AG09309 (cell line): ENCODE results near the gene TUBA3E.
"Not testable (repeated sequence)": the region's sequence is repeated elsewhere in the genome, so short reads cannot be mapped to it uniquely, and the experiment has no call there.

Experiments used
- DNase-seq: peaks from one replicate; pipeline ENCODE4 v3.0.0-alpha.2; 2010; ENCODE audit warnings: low read depth
- H3K4me3 ChIP-seq: 2 replicates; pipeline ENCODE4 v1.5.1; 2011; ENCODE audit warnings: mild to moderate bottlenecking, low read depth, low read length, moderate library complexity; ENCODE audit not compliant: control insufficient read depth
- TF ChIP-seq, protein P1 (sequence below): IDR thresholded peaks from 2 replicates; pipeline ENCODE4 v1.5.1; 2011; ENCODE audit warnings: mild to moderate bottlenecking, low read depth, low read length, inconsistent platforms; ENCODE audit not compliant: insufficient read depth, control insufficient read depth; ENCODE audit errors: missing control alignments

Gene TUBA3E

DNA sequence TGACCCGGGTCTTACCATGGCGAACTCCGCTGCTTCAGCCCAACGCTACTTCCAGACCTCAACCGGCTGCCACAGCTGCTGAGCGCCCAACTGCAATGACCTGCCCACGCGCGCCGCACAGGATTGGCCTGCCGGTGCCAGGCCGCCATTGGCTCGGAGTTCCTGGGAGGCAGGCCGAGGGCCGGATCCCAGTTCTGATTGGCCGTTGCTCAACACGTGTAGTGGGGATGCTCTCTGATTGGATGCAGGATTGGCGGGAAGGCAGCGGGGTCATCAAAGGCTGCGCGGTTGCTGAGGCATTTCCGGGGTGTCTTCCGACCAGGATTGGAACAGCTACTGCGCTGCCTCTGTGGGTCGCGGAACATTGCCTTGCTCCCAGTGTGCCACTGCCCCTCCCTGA lies at the start of gene TUBA3E:
TSS of gene TUBA3E (minus strand) at position 97 of the 400 bp plus-strand sequence. CDS start at position 18, 79 bp downstream.
- TF ChIP-seq, protein P1, sequence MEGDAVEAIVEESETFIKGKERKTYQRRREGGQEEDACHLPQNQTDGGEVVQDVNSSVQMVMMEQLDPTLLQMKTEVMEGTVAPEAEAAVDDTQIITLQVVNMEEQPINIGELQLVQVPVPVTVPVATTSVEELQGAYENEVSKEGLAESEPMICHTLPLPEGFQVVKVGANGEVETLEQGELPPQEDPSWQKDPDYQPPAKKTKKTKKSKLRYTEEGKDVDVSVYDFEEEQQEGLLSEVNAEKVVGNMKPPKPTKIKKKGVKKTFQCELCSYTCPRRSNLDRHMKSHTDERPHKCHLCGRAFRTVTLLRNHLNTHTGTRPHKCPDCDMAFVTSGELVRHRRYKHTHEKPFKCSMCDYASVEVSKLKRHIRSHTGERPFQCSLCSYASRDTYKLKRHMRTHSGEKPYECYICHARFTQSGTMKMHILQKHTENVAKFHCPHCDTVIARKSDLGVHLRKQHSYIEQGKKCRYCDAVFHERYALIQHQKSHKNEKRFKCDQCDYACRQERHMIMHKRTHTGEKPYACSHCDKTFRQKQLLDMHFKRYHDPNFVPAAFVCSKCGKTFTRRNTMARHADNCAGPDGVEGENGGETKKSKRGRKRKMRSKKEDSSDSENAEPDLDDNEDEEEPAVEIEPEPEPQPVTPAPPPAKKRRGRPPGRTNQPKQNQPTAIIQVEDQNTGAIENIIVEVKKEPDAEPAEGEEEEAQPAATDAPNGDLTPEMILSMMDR: no peak
- H3K4me3 ChIP-seq: no peak within 1 kb of the TSS
- no peak for DNase-seq

- DNase-seq: no peak
- TF ChIP-seq, protein P1: no peak
- H3K4me3 ChIP-seq: no peak overlapping the region
Measured at GRCh38 chr2:130246430-130246829, 48.2 kb upstream of the TUBA3E start.

DNA sequence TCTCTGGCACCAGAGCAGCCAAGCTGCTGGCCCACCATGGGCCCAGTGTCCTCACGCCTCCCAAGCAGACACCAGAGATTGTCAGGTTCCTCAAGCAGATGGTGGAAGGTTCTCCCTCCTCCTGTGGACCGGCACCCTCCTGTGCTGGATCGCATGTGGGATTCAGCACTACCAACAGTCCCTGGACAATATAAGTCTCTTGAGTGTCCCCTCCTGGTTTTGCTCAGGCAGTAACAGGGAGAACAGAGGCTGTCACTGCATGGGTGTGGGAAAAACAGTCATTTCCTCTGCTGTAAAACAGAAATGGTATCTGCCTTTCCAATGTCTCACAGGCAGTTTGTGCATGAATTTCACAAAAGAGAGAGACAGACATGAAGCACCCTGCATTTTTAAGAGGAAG lies 47.7 kb upstream of the TUBA3E start:
- DNase-seq: no peak
- no peak overlapping the region for H3K4me3 ChIP-seq
- TF ChIP-seq, protein P1: no peak

GRCh38 chr2:130243359-130243758 lies 45.1 kb upstream of the TUBA3E start:
- TF ChIP-seq, protein P1: no peak
- no peak for DNase-seq
- H3K4me3 ChIP-seq: no peak overlapping the region

GRCh38 chr2:130241041-130241707 lies 42.9 kb upstream of the TUBA3E start:
- TF ChIP-seq, protein P1: no peak
- no peak for DNase-seq
- H3K4me3 ChIP-seq: no peak overlapping the region

GRCh38 chr2:130239581-130239980 lies 41.3 kb upstream of the TUBA3E start:
- not testable (repeated sequence) for DNase-seq, H3K4me3 ChIP-seq

DNA sequence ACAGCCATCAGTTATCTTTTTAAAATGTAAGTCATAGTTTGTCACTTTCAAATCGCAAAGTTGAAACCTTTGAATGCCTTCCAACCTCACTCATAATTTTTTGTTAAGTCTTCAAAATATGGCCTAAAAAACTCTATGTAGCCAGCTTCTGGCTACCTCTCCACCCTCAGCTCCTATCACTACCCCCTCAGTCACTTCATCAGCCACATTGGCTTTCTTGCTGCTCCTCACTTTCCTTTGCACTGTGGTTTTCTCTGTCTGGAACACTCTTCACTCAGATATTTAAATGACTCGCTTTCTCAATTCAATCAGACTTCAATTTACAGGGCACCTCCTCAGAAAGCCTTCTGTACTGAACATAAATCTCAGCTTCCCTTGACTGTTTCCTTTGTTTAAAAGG lies 34.8 kb upstream of the TUBA3E start:
- not testable (repeated sequence) for H3K4me3 ChIP-seq, DNase-seq

DNA sequence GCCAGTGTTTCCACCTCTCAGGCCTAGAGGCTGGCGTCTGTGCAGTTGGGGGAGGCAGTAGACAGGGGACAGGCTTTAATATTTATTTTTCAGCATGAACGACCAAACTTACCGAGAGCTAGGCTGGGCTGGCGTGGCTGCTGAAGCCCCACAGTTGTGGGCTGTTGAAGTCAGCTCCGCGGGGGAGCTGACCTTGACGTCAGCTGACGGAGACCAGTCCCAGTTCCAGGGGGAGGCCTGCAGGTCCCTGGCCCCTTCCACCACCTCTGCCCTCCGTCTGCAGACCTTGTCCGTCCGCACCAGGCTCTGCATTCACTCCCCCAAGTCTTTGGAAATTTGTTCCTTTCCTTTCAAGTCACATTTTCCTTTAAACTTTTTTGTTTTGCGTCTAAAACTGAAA lies 33.4 kb upstream of the TUBA3E start:
- TF ChIP-seq, protein P1: no peak
- no peak overlapping the region for H3K4me3 ChIP-seq
- no peak for DNase-seq

GRCh38 chr2:130230907-130231306 lies 32.7 kb upstream of the TUBA3E start:
- not testable (repeated sequence) for H3K4me3 ChIP-seq, DNase-seq

DNA sequence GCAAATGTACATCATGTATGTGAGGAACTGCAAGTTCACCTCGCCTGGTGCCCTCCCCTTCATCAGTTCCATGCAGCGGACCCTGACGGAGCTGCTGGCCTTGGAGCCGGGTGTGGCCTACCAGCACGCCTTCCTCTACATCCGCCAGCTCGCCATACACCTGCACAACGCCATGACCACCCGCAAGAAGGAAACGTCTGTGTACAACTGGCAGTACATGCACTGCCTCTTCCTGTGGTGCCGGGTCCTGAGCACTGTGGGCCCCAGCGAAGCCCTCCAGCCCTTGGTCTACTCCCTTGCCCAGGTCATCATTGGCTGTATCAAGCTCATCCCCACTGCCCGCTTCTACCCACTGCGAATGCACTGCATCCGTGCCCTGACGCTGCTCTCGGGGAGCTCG lies 32.1 kb upstream of the TUBA3E start:
- H3K4me3 ChIP-seq, DNase-seq: not testable (repeated sequence)

GRCh38 chr2:130229161-130229510 lies 30.9 kb upstream of the TUBA3E start:
- H3K4me3 ChIP-seq, DNase-seq: not testable (repeated sequence)
